Activated CD8-positive, alpha-beta memory T cell treated with anti-CD3 and anti-CD28 coated beads, Interleukin-2, amount 50 U/mL, for 24 hours (primary cell): ENCODE results near the gene EXPH5.

Experiments
- DNase-seq: peaks from one replicate; pipeline ENCODE4 v3.0.0-alpha.2; 2020; ENCODE audit errors: extremely low read depth

The EXPH5 gene

GRCh38 chr11:108559904-108560303, 33.7 kb downstream of the EXPH5 start:
- no peak for DNase-seq

GRCh38 chr11:108559340-108559739, 34.2 kb downstream of the EXPH5 start:
- DNase-seq = no peak

GRCh38 chr11:108558222-108558621, 35.3 kb downstream of the EXPH5 start:
- no peak for DNase-seq

GRCh38 chr11:108556019-108556418, 37.5 kb downstream of the EXPH5 start:
- no peak for DNase-seq

- DNase-seq = no peak
Measured at GRCh38 chr11:108551651-108552462, 41.7 kb downstream of the EXPH5 start.

GRCh38 chr11:108549319-108549885, 44.2 kb downstream of the EXPH5 start:
- DNase-seq = no peak

- no peak for DNase-seq
Measured at GRCh38 chr11:108545909-108546501, 47.6 kb downstream of the EXPH5 start.

- no peak for DNase-seq
Measured at GRCh38 chr11:108543316-108543964, 50.1 kb downstream of the EXPH5 start.

GRCh38 chr11:108541531-108541930, 52.0 kb downstream of the EXPH5 start:
- DNase-seq = no peak

- DNase-seq = no peak
Measured at GRCh38 chr11:108538502-108538901, 55.1 kb downstream of the EXPH5 start.

GRCh38 chr11:108538022-108538424, 55.5 kb downstream of the EXPH5 start:
- no peak for DNase-seq

- DNase-seq = no peak
Measured at GRCh38 chr11:108536783-108537182, 56.8 kb downstream of the EXPH5 start.

- DNase-seq = no peak
Measured at GRCh38 chr11:108535384-108535955, 58.1 kb downstream of the EXPH5 start.

GRCh38 chr11:108534274-108534882, 59.2 kb downstream of the EXPH5 start:
- DNase-seq = no peak

- no peak for DNase-seq
Measured at GRCh38 chr11:108530426-108530825, 63.1 kb downstream of the EXPH5 start.

GRCh38 chr11:108527382-108527781, 66.2 kb downstream of the EXPH5 start:
- DNase-seq = no peak

GRCh38 chr11:108525161-108525560, 68.4 kb downstream of the EXPH5 start:
- DNase-seq = no peak

GRCh38 chr11:108524422-108524821, 69.1 kb downstream of the EXPH5 start:
- DNase-seq = no peak

GRCh38 chr11:108522318-108522717, 71.2 kb downstream of the EXPH5 start:
- no peak for DNase-seq

- no peak for DNase-seq
Measured at GRCh38 chr11:108518581-108518980, 75.0 kb downstream of the EXPH5 start.

- DNase-seq = no peak
Measured at GRCh38 chr11:108516125-108516524, 77.4 kb downstream of the EXPH5 start.

- no peak for DNase-seq
Measured at GRCh38 chr11:108512708-108513107, 80.9 kb downstream of the EXPH5 start.
